Measurements from ENCODE around the gene HTR3B. TPM values are rescaled to one million over a fixed set of nuclear protein-coding genes. Genes with fewer than 3 reads are reported as not detected.
"Not testable (repeated sequence)": the region's sequence is repeated elsewhere in the genome, so short reads cannot be mapped to it uniquely, and the experiment has no call there.

Gene HTR3B
- total RNA-seq, 1 donor from 2014 or later, result not detected

GRCh38 chr11:113884361-113884836 is 20.2 kb upstream of the HTR3B start:
- DNase-seq (ENCODE audit: low spot score), result no peak

GRCh38 chr11:113885897-113886296 is 18.7 kb upstream of the HTR3B start:
- no peak for DNase-seq (ENCODE audit: low spot score)

DNA sequence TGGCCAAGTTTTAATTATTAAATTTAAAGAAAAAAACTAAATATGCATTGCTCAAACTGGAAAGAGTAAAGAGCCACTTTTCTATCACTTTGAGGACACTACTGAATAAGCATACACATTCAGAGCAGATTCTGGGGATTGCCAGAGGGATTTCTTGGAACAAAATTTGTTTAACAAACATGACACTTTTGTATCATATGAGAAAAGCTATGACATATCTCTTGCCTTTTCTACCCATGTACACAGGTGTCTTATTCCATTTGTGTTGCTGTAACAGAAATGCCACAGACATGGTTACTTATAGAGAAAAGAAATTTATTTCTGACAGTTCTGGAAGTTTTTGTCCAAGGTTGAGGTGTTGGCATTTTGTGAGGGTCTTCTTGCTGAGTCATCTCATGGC is 15.7 kb upstream of the HTR3B start:
- DNase-seq (ENCODE audit: low spot score), result no peak

- no peak for DNase-seq (ENCODE audit: low spot score)
Measured at GRCh38 chr11:113894421-113894996, 10.1 kb upstream of the HTR3B start.

DNA sequence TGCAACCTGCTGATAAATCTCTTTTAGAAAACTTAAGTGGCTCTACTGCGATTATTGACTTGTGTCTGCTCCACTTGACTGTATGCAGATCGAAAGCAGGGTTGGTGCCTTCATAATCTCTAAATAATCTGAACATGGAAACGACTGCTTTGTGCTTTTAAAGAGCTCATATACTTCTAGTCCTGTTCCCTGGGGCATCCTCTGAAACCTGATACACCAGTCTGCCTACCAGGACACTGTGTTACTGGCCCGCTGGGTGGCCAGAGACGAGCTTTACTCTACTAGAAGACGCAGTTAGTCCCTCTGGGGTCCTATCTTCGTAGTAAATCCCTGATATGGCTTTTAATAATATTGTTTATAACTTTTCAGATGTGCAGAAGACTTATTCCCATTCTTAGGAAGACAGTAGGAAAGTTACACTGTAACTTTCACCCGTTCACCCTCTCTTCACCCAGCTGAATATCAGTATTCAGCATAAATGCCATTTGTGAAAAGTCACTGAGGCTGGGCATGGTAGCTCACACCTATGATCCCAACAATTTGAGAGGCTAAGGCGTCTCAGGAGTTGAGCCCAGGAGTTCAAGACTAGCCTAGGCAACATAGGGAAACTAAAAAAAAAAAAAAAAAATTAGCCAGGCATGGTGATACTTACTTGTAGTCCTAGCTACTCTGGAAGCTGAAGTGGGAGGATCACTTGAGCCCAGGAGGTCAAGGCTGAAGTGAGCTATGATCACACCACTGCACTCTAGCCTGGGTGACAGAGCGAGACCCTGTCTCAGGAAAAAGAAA is 9.0 kb upstream of the HTR3B start:
- DNase-seq (ENCODE audit: low spot score), result no peak

- peak; percentile 43 for DNase-seq (ENCODE audit: low spot score)
Measured at GRCh38 chr11:113896156-113896879, 8.3 kb upstream of the HTR3B start.

DNA sequence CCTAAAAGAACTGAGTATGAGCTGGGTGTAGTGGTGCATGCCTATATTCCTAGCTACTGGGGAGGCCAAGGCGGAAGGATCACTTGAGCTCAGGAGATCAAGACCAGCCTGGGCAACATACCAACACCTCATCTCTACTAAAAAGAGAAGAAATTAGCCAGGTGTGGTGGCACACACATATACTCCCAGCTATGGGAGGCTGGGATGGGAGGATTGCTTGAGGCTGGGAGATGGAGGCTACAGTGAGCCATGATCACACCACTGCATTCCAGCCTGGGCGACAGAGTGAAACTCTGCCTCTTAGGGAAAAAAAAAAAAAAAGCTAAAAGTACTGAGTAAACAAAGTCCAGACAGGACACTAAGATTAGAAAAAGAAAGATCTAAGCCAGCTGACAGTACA is 3.5 kb upstream of the HTR3B start:
- DNase-seq (ENCODE audit: low spot score), result no peak

GRCh38 chr11:113906038-113906437 is 1.4 kb downstream of the HTR3B start:
- no peak for DNase-seq (ENCODE audit: low spot score)

DNA sequence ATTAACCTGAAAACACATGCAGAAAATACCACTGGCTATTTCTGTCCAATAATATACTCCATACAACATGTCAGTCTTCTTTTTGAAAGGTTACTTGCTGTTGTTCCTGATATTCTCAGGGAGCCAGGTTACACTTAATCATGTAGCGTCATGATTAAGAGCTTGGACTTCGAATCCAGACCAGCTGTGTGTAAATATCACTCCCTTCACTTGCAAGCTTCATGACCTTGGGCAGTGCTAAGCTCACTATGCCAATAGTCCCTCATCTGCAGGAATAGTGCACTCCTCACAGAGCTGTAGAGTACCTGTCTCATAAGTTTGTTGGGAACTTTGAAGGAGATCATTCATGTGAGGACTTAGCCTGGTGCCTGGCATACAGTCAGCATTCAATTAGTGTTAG is 1.9 kb downstream of the HTR3B start:
- DNase-seq (ENCODE audit: low spot score), result peak; percentile 14

GRCh38 chr11:113907152-113907551 is 2.6 kb downstream of the HTR3B start:
- no peak for DNase-seq (ENCODE audit: low spot score)

DNA sequence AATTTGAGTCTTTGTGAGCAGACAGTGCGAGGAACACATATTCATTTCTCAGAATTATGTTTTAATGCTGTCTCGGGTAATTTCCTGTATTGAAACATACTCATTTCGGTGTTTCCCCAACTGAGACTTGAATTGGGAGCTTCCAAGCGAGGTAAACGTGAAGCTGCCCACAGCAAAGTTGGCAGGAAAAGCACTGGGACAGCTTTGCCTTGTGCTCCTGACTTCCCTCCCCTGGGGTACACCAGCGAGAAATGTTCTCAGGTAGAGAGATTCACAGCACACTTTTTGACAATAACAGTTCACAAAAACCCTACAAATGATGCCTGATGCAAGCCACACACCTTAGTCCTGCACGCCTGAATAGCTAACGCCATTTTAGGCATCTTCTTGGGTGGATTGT is 3.1 kb downstream of the HTR3B start:
- DNase-seq (ENCODE audit: low spot score), result no peak

GRCh38 chr11:113908098-113908497 is 3.5 kb downstream of the HTR3B start:
- no peak for DNase-seq (ENCODE audit: low spot score)

GRCh38 chr11:113911491-113911890 is 6.9 kb downstream of the HTR3B start:
- not testable (repeated sequence) for DNase-seq (ENCODE audit: low spot score)

- no peak for DNase-seq (ENCODE audit: low spot score)
Measured at GRCh38 chr11:113923572-113923971, 19.0 kb downstream of the HTR3B start.

DNA sequence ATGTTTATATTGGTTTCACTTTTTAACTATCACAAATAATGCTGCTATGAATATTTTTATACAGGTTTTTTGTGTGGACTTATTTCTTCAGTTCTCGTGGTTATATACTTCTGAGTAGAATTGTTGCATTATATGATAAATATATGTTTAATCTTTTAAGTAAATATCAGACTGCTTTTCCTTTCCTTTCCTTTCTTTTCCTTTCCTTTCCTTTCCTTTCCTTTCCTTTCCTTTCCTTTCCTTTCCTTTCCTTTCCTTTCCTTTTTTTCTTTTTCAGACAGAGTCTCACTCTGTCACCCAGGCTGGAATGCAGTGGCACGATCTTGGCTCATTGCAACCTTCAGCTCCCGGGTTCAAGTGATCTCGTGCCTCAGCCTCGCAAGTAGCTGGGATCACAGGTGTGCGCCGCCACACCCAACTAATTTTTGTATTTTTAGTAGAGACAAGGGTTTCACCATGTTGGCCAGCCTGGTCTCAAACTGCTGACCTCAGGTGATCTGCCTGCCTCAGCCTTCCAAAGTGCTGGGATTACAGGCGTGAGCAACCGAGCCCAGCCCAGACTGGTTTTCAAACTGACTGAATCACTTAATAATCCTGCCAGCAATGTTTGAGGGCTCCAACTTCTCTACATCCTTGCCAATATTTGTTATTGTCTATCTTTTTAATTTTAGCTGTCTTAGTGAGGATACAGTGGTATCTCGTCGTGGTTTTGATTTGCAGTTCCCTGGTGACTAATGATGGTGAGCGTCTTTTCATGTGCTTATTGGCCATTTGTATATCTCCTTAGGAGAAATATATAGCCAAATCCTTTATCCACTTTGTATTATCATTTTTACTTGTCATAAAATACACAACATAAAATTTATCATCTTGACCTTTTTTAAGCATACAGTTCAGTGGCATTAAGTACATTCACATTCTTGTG is 21.9 kb downstream of the HTR3B start:
- DNase-seq (ENCODE audit: low spot score), result no peak

- DNase-seq (ENCODE audit: low spot score), result no peak
Measured at GRCh38 chr11:113928311-113928710, 23.7 kb downstream of the HTR3B start.

GRCh38 chr11:113932788-113933187 is 28.2 kb downstream of the HTR3B start:
- DNase-seq (ENCODE audit: low spot score), result no peak

DNA sequence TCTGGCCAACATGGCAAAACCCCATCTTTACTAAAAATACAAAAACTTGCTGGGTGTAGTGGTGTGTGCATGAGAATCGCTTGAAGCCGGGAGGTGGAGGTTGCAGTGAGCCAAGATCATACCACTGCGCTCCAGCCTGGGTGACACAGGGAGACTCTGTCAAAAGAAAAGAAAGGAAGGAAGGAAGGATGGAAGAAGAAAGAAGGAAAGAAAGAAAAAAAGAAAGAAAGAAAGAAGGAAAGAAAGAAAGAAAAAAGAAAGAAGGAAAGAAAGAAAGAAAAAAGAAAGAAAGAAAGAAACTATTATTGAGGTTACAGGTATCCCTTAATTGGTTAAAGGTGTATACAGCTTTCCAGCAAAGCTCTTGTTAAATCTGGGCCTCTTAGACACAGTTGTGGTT is 29.6 kb downstream of the HTR3B start:
- not testable (repeated sequence) for DNase-seq (ENCODE audit: low spot score)

GRCh38 chr11:113934761-113935160 is 30.2 kb downstream of the HTR3B start:
- no peak for DNase-seq (ENCODE audit: low spot score)

DNA sequence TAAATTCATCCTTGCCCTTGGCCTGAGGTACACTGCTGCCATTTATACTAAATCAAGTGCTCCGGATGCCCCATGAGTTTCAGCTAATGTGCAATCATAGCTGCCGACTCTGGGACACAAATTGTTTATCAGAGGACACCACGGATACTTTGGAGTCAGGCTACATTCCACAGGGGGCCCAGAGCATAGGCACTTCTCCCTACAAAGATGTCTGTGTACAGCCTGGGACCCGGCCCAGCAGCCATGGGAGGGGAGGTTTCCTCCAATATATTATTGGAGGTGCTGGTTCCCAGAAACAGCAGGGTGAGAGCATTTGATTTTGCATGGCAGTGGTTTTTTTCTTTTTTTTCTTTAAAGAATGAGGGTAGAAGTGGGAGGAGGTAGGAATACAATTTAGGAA is 31.3 kb downstream of the HTR3B start:
- DNase-seq (ENCODE audit: low spot score), result no peak

- DNase-seq (ENCODE audit: low spot score), result no peak
Measured at GRCh38 chr11:113937918-113938317, 33.3 kb downstream of the HTR3B start.

- DNase-seq (ENCODE audit: low spot score), result no peak
Measured at GRCh38 chr11:113942256-113942655, 37.7 kb downstream of the HTR3B start.
